HG02678 (cell line): ENCODE data around the gene FAM20C.

Source experiments
- ATAC-seq: cut with Tn5 transposase; IDR thresholded peaks from one replicate; pipeline ENCODE4 v1.9.1; 2021; ENCODE audit warnings: mild to moderate bottlenecking, moderate library complexity; ENCODE audit not compliant: unreplicated experiment

FAM20C gene

GRCh38 chr7:223118-223800 is 30.9 kb downstream of the FAM20C start:
- no peak for ATAC-seq

GRCh38 chr7:223861-224260 is 31.5 kb downstream of the FAM20C start:
- ATAC-seq: no peak

GRCh38 chr7:226281-226895 is 34.0 kb downstream of the FAM20C start:
- ATAC-seq: no peak

- no peak for ATAC-seq
Measured at GRCh38 chr7:227926-228325, 35.6 kb downstream of the FAM20C start.

GRCh38 chr7:228610-229009 is 36.2 kb downstream of the FAM20C start:
- ATAC-seq: no peak

- no peak for ATAC-seq
Measured at GRCh38 chr7:229184-229964, 37.0 kb downstream of the FAM20C start.

- no peak for ATAC-seq
Measured at GRCh38 chr7:230274-230673, 37.9 kb downstream of the FAM20C start.

- no peak for ATAC-seq
Measured at GRCh38 chr7:231030-231857, 38.9 kb downstream of the FAM20C start.

GRCh38 chr7:231858-232246 is 39.5 kb downstream of the FAM20C start:
- no peak for ATAC-seq

- ATAC-seq: no peak
Measured at GRCh38 chr7:232410-233248, 40.3 kb downstream of the FAM20C start.

GRCh38 chr7:233249-234035 is 41.1 kb downstream of the FAM20C start:
- ATAC-seq: no peak

GRCh38 chr7:234051-234707 is 41.8 kb downstream of the FAM20C start:
- ATAC-seq: no peak

GRCh38 chr7:234708-235553 is 42.6 kb downstream of the FAM20C start:
- no peak for ATAC-seq

- ATAC-seq: no peak
Measured at GRCh38 chr7:235576-236395, 43.4 kb downstream of the FAM20C start.

GRCh38 chr7:236967-237366 is 44.6 kb downstream of the FAM20C start:
- no peak for ATAC-seq

GRCh38 chr7:237385-237784 is 45.0 kb downstream of the FAM20C start:
- no peak for ATAC-seq

- no peak for ATAC-seq
Measured at GRCh38 chr7:240146-240676, 47.8 kb downstream of the FAM20C start.
